ENCODE results near the gene NTM. TPM values are rescaled to one million over a fixed set of nuclear protein-coding genes. Genes with fewer than 3 reads are reported as not detected.

NTM gene
- polyA plus RNA-seq, 1 donor = 10.4 TPM

DNA sequence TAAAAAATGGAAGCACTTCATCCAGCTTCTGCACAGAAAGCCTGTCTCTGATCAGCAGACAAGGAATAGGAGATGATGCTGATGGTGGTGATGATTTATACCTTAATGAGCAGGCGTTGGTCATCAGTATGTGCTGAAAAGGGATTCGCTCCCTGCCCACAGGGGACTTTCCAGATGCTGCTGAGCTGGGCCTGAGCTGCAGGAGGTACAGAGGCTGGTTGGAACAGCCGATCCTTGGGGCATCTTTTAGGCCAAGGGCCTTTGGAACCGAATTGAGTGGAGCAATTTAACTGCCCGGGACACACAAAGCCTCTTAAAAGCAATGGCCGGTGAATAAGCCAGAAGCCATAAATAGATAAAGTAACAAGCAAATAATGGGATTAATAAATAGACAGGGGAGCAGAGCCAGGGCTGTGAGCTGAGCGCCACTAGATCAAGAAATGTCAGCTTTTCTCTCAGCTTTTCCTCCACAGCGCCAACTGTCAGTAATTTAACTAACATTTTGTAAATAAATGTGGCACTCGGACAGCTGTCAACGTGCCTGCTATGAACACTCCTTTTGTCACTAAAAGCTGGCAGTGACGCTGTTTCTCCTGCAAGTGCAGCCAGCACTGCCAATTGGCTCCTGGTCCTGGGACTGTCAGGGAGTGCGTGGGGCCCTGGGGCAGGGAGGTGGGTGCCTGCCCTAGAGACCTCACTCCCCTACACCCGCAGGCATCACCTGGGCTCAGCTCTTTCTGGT is 562.3 kb downstream of the NTM start:
- no peak for DNase-seq

DNA sequence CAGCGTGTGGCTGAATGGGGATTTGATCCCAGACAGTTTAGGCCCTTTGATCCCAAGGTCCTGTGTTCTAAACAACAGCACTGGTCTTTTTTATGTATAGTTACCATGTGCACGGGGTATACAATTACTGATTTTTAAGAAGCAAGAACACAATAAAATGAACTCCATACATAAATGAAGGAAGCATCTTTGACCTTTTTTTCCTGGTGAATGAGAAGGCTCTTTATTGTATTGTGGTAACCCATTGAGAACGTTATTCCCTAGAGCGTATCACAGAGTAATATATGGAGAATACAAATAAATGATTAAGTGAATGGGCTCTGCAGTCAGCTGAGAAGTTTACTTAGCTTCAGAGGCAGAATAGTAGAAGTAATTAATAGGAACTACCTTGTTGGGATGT is 563.6 kb downstream of the NTM start:
- no peak for DNase-seq

DNA sequence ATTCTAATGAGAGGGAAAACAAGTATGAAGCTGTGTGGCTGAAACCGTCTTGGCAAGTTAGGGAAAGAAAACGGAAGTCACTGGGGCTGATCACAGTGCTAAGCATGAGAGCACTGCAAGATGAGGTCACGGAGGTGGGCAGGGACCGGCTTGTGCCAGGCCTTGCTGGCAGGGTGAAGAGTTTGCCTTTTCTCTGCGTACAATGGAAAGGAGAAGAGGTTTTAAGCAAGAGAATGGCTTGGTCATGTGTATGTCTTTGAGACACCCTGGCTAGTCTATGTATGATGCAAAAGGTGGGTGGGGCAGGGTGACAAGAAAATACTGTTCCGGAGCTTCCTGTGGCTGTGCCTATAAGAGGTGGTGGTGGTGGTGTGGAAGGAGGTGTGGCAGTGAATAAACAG is 567.9 kb downstream of the NTM start:
- no peak for DNase-seq

DNA sequence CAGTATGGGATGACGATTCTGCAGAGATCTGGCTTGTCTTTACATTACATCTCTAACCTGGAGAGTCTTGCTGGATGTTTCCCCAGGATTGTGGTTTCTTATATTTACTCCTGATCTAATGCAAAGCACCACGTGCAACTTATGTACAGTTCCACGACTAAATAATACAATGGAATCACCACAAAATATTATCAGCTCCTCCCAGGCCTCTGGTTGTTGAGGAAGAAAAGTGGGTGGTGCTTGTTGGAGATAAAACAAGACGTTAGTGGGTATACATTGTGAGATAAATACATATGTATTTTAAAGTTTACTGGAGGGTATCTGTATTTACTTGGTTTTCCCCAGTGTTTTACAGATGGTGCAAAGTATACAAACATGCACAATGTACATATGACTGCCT is 569.7 kb downstream of the NTM start:
- no peak for DNase-seq

DNA sequence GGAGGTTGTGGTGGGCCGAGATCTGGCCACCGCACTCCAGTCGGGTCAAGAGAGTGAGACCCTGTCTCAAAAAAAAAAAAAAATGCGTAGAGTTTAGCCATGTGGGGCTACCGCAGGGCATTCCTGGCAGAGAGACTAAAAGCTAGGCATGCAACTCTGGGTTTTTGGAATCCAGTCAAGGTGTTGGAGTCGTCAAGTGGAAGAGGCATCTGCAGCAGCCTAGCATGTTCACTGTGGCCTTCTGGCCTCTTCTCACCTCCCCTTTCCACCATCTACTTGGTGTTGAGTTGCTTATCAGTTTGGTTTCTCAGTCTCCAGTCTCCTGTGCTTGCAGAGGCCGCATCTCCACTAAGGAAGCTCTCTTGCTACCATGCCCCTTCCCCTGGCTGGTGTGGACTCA is 572.5 kb downstream of the NTM start:
- no peak for DNase-seq

DNA sequence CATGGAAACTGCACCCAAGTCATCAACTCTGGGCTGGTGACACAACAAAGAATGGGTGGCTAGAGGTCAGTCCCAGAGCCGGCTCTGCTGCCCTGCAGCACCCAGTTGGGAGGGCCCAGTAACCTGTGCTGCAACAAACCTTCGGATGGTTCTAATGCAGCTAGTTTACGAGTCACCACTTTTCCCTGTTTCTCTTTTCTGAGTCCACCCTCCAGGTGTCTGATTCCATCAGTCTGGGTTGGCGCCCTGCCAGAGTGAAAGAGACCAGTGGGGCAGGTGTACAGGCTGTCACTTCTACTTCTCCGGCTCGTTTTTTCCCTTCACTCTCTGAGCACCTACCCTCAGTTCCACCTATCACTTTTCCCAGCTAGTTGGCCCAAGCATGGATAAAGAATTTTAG is 572.9 kb downstream of the NTM start:
- DNase-seq = no peak

DNA sequence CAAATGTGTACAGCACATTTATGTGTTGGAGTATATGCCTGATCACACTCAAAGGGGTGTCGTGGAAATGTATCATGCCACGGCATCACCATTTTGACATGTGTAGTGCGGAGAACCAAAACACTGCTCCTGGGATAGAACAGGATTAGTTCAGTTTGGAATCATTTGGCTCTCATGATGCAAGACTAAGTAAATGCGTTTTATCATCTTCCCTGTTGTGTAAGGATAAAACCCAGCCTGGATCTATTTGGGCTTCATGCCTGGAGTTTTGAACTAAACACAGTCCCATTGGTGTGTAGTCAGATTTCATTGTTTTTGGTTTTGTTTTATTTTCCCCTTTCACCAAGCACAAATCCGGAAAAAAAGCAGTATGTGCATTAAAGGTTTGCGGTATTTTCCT is 574.3 kb downstream of the NTM start:
- peak; percentile 72 for DNase-seq

DNA sequence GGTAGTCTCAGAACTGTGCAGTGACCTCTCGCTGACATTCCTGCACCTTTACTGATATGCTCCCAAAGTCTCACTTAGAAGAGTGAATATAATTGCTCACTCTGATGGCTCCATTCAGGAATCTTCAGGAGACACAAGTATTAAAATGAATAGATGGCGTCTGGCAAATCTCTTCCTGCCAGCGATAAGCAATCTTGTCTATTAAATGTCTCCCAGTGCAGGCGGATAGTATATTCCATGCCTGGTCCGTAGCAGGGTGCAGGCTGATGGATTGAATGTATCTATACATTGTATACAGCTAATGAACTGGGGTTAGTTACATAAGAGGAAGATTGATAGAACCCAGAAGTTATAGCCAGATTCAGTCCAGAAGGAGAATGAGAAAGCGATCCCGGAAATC is 575.3 kb downstream of the NTM start:
- DNase-seq = no peak

DNA sequence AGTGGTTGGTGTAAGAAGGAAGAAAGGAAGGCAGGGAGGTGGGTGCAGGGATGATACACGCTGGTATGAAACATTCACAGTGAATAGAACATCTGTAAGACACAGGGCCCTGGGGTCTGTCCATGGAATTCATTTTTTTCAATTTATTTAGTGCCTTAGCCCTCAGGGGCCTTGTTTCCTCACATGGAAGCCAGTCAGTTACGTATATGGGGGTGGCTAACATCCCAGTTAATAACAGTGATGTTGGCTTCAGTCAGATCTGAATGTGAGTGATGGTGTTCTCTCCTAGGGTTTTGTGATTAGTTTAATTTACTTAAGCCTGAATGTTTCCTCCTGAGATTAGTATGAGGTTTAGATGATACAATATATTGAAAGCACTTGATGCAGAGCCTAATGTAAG is 577.1 kb downstream of the NTM start:
- DNase-seq = no peak

DNA sequence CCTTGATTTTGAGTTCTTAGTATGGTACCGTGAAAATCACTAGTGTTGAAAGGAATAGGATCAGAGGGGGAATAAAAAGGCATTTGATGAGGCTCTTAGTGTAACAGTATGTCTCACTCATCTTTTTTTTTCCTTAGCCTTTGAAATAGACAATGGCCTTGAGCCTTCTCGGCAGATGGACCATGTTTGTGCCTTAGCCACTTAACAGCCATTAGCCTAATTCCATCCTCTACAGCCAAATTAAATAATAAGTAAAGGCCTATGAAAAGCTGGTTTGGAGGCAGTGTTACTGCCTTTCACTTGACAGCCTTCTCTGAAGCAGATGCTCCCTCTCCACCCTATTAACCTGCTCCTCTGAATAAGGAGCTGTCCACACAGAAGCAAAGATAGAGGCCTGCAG is 580.7 kb downstream of the NTM start:
- DNase-seq = no peak

DNA sequence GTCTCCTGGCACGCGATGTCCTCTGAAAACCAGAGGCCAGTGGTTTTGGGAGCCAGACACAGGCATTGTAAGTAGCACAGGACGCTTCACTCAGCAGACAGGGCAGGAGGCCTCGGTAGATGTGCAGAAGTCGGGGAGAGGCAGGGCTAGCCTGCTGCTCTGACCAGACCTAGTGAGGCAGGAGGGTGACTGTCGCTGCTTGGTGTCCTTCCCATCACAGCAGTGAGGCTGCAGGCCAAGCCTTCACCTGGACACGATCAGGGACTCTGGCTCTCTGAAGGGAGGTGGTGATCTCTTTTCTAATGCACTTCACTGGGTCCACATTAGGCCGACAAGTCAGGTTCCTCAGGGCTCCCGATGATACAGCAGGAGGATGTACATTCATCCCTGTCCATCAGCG is 583.7 kb downstream of the NTM start:
- no peak for DNase-seq

DNA sequence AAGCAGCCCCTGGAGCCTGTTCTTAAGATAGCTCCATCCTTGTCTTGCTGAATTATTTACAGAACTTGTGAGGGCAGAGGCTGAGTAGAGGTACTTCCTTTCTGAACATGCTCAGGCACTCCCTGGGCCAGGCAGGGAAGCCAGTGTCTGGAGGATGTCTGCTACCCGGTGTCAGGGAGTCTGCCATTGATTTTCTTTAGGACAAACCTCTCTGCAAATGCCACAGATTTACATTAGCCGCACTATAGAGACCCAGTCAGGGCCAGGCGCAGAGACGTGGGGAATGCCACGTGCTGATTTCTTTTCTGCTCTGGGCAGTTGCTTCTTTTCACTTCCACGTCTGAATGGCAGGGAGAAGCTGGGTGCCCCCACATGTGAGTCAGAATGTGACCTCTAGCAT is 585.5 kb downstream of the NTM start:
- no peak for DNase-seq

DNA sequence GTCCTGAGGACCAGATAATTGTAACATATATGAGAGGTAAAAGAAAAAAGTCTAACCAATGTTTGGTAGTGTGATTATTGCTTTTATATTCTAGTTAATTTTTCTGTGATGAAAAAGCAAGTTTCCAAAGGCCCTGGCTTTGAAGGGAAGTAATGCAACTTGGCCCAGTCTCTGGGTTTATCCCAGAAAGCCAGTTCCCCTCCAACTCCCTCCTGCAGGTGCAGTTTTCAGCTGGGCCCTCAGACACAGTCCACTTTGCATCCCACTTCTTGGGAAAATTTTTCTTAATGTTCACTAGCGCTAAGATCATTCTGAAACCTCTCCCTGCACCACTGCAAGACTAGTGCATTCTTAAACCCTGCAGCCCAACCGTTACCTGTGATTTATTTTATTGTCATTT is 586.8 kb downstream of the NTM start:
- no peak for DNase-seq

DNA sequence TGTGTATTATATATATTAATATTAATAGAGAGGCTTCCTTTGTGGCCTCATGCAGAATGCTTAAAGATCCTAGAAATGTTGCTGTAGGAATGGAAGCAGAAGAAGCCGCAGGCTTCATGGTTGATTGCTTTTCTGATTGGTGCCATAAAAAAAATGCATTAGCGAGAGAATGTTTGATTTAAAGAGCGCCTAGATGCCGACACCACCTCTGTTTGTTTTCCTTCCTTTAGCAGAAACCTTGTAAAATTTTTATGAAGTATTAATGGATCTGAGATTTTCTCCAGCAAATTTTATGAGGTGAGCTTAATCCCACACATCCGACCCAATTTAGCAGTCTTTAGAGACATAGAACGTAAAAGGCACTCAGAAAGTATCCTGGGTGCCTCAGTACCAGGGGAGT is 587.5 kb downstream of the NTM start:
- no peak for DNase-seq

DNA sequence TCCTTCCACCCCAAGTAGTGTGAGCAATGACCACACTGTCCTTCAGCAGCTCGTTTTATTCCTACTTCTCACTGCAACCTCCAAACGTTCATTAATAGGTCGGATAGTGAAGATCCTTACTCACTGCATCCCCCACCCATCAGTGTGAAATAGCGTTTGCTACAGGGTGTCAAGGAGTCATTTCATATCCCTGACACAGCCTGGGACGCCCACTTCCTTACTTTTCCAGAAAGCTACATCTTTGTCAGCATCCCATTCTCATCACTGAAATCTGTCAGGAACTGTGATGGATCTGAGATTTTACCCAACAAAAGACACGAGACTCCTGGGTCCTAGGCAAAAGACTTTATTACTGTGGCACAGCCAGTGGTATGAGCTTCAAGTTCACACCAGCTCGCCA is 592.4 kb downstream of the NTM start:
- DNase-seq = no peak

DNA sequence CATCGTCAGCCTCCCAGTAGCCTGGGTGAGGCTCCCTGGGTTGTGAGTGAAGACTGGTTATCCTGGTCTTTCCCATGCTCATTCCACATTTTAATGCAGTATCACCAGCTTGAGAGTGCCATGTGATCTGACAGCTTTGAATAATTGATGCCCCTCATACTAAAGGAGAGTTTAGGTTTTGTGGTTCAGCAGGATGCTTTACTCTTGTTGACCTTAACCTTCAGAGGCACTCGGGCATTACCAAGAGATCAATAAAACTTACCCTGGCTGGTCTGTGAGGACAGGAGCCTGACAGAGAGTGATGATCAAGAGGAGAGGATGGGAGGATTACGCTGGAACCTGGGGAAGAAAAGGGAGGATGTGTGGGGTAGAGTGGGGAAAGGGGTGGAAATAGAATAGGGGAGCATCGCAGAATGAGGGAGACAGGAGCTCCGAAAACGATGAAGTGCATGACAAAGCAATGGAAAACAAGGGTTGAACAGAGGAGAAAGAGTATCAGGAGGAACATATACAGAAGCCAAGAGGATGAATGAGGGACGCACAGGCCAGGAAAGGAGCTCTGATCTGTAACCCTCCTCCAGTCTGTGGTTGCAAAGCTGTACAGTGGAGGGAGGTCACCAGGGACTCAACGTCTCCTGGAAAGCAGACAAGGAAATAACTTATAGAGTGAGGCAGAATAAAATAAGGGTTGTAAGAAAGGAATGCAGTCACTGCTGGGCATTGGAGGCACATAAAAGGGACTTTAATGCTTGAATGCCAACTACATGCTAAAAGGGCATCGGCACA is 594.5 kb downstream of the NTM start:
- DNase-seq = no peak

DNA sequence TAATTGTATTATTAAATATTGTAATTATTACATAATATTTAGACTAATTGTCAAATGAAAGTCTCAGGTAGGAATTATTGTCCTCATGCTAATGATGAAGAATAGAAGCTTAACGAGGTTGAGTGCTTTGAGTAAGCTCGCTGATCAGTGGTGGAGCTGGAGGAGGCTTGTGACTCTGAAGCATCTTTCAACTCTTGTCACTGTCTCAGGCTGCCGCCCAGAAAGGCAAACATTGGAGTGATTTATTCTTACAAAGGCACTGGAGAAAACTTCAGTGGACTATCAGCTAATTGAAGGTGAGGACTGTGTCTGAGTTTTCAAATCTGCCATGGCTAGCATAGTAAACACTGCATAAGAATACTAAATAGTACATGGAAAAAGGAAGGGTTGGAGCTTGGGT is 595.1 kb downstream of the NTM start:
- DNase-seq = no peak

DNA sequence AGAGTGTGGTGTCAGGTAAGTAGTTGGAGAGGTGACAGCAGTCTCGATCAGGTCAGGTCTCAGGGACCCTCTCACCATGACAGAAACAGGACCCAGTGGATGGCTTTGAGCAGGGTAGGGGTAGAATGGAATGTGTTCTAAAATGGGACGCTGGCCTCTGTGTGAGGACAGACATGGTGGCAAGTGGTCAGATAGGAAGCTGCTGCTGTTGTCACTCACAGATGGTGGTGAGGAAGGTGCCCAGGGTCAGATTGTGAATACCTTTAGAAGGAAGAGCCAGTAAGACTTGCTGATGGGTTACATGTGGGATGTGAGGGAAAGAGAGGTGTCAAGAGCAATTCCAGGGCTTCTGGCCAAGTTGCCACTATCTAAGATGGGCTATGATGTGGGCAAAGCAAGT is 596.3 kb downstream of the NTM start:
- no peak for DNase-seq

DNA sequence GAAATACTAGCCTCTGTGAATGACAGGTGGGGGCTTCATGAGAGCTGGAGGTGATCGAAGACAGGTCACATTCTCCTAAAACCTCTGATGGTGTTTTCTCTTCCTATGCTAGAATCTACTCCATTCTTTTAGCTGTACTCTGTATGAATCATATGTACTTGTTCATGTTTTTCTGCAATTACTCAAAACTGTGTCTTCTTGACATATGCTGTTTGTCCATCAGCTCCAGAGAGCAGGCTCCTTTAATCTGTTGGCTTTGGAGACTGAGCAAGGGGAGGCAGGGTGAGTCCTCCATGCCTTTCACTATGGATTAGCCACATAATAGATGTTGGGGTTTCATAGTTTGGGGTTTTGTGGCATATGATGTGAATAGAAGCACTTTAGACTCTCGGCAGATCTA is 598.8 kb downstream of the NTM start:
- no peak for DNase-seq

DNA sequence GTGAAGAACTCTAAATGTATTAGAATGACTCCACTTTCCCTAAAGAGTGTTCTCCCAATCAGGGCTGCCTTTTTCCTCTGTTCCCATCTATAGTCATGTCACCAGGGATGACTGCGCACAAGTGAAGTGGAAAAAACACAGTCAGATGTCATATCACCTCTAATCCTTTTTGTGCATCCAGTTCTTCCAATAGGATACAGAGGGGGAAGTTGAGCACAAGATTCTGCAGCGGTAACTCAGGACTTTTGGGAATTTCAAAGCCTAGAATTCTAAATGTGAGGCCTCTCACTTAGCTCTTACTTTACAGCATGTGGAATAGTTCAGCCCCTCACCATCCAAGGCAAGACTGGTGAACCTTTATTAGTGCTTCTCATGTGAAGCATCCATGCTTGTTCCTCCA is 602.6 kb downstream of the NTM start:
- DNase-seq = no peak

DNA sequence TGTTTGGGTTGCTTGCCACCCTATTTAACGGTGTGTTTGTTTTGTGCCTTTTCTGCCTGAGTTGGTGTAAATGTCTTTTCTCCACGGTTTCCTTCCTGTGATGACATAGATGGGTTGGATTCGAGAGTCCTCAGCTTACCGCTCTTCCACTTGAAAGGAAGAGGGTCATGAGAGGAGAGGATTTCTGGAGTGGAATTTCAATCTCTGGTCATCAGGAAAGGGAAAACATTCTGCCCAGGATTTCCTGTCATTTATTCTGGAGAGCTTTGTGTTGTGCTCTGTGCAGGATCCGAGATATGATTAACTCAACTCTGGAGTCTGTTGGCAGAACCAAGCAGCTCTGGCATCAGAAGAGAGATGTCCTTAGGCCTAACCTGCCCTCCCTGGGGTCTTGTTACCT is 605.2 kb downstream of the NTM start:
- DNase-seq = no peak

DNA sequence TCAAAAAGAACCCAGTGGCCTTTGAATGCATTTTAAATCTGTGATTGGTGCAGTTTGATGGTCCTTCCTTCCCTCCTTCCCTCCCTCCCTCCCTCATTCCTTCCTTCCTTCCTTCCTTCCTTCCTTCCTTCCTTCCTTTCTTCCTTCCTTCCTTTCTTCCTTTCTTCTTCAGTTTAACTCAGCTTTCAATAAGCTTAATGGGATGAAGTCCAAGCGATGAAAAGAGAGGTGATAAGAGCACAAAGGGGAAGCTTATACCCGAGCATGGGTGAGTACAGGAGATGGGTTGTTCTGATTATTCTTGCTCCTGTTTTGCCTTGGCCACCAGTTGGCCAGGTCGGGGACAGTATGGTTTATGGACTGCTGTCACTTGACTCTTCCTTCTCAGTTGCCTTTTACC is 605.6 kb downstream of the NTM start:
- no peak for DNase-seq

DNA sequence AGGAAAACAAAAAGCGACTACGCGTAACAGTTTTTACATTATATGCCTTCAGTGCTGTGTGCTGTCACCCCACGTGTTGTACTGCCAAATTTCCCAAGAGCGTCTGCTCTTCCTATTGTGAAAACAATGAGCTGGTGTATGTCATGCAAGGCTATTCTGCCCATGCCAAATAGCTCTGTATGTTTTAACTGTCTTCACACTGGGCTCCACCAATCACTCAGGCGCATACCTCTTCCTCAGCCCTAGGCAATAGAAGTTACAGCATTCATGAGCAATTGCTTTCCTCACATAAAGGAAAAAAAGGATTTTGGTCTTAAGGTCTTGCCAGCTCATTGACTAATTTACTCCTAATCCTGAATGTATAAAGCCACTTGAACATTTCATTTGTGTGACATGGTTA is 606.8 kb downstream of the NTM start:
- DNase-seq = no peak

DNA sequence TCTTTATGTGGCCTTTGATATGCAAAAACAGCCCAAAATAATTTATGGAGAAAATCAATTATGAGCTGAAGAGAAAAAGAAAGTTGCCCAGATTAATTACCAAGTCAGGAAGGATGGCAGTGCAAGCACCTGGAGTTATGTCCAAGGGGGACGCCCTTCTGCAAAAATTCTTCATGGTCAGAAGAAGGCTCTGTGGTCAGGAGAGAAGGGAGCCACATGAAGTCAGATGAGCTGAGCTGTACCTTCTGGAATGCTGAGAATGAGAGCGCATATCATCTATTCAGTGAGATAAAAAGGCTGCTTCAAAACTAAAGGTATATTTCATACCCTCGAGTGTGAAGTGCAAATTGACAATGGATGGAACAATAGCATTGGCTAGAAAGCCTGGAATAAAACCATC is 607.4 kb downstream of the NTM start:
- no peak for DNase-seq

DNA sequence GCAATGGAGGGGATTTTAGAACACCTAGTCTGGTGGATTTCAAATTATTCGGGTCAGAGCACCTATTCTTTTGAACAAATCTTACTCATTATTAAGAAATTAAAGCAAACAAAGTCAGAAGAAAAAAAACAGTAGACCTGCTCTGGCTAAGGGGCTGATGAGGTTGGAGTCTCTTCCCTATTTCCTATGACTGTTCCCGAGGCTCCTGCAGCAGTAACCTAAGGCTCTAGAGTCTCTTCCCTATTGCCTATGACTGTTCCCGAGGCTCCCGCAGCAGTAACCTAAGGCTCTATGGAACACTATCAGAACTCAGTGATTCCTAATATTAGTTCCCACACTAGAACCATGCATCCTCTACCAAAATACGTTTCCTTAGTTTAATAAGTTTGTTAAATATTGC is 607.9 kb downstream of the NTM start:
- DNase-seq = no peak
